ENCODE measurements around the gene COL4A3. TPM values are rescaled to one million over a fixed set of nuclear protein-coding genes. Genes with fewer than 3 reads are reported as not detected.

COL4A3 gene
- total and polyA plus RNA-seq, 9 of the 15 experiments (the other 6 are each of a cell fraction or from before 2014, with no cell fraction given), result not detected

DNA sequence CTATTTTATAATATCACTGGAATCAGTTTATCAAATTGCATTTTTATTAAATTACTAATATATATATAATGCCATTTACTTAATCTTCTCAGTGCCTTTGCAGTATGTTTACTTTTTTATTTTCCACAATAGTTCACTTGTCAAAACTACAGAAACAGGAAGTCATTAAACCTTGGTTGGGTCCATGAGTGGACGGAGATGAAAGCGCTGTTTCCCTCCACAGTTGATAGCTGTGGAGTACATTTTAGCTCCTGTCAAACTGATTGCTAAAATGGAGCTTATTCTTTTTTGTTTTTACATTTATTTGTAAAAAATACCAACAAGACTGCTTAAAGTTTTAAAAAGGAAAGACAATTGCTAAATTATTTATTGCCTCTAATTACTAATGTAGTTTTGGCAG lies 179.8 kb downstream of the COL4A3 start:
- intact Hi-C loops (cut with micrococcal nuclease), result no loop called here
- 73% methylated on average over 2 of the region's 2 CpGs for WGBS (ENCODE audit: insufficient coverage, low coverage, missing lambda C conversion rate)
- Histone ChIP-seq H3K9me1 (ENCODE audit: control insufficient read depth, insufficient read depth, low read length) (no peaks in the 10 kb centered on the region), H3K4me1 (replicated peaks in 1 of 2; ENCODE audit: control insufficient read depth in 2 of 2, insufficient read depth in 2 of 2, low read length in 2 of 2) (no peaks in the 10 kb centered on the region), H3K79me2 (ENCODE audit: control insufficient read depth, insufficient read depth, low read length) (no peaks in the 10 kb centered on the region), H3K27me3 (ENCODE audit: control insufficient read depth in 2 of 2, insufficient read depth in 2 of 2, low read length in 2 of 2) (no peaks in the 10 kb centered on the region), H3K9me3 (replicated peaks; ENCODE audit: control insufficient read depth, insufficient read depth, low read depth, low read length) (no peaks in the 10 kb centered on the region), H3K4me2 (ENCODE audit: insufficient read depth, low read length) (no peak overlapping the region), H3K27ac (ENCODE audit: extremely low read depth, low read depth, low read length) (no peak overlapping the region), H4K20me1 (replicated peaks; ENCODE audit: control insufficient read depth, insufficient read depth, low read length) (no peaks in the 10 kb centered on the region), H2AFZ (ENCODE audit: low read depth, low read length) (no peak overlapping the region), H3K4me3 (no peak overlapping the region), H3K36me3 (ENCODE audit: control insufficient read depth, insufficient read depth, low read length) (peaks cover 42% of the 10 kb centered on the region; the same call in 2 of the 3 replicates), H3K9ac (ENCODE audit: insufficient read depth in 1 of 2, low read depth in 2 of 2, low read length in 2 of 2) (no peak overlapping the region)
- FAIRE-seq (no peak), DNase-seq (ENCODE audit: extremely low read depth in 1 of 4, low spot score in 3 of 4) (no peak), ATAC-seq (no peak)
- POLR2A ChIA-PET, result no interaction called here
- no peak for TF ChIP-seq CREB3 (tag; conservative IDR thresholded peaks at IDR 0.05; ENCODE audit: low read depth)
- TF ChIP-seq, protein P1, sequence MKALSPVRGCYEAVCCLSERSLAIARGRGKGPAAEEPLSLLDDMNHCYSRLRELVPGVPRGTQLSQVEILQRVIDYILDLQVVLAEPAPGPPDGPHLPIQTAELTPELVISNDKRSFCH (CRISPR knock-in tag; IDR thresholded peaks at IDR 0.05), result no peak
- TF ChIP-seq, protein P1 (tag; IDR thresholded peaks at IDR 0.05), result no peak
- no peak for TF ChIP-seq ZNF347 (CRISPR knock-in tag; IDR thresholded peaks at IDR 0.05; ENCODE audit: low read depth)
- 0 out of 2 replicates have a peak, but pooled peaks have one; percentile 17 for TF ChIP-seq SPI1 (IDR thresholded peaks at IDR 0.05; ENCODE audit: borderline replicate concordance, low read depth, low read length)
- CTCF ChIA-PET (ENCODE audit: low intra/inter-chr PET ratio), result no interaction called here
- in situ Hi-C loops (cut with MboI), result no loop called here
- BruUV-seq (replicated peaks), result no TSS peak

Measured in K562 (cell line).